K562 (cell line): ENCODE data around the gene ORM1. TPM values are rescaled to one million over a fixed set of nuclear protein-coding genes. Genes with fewer than 3 reads are reported as not detected.
A peak's percentile ranks its signal among the peaks of the same experiment; 100 is the strongest.

Experiments used
- EP300 ChIP-seq: IDR thresholded peaks from 2 replicates; pipeline ENCODE4 v1.6.1; 2012; ENCODE audit warnings: low read length, improper control_type of control experiment
- GATAD2A ChIP-seq: fragments of 450-650 bp; IDR thresholded peaks from 2 replicates; pipeline ENCODE4 v1.6.1; 2017
- GTF3C2 ChIP-seq: IDR thresholded peaks from 3 replicates; pipeline ENCODE4 v1.6.1; 2011; ENCODE audit warnings: borderline replicate concordance, mild to moderate bottlenecking, moderate library complexity; ENCODE audit not compliant: insufficient read length; ENCODE audit errors: extremely low read depth
- HMG20B ChIP-seq: fragments of 250-450 bp; sonication (Bioruptor Pico); IDR thresholded peaks from 2 replicates; pipeline ENCODE4 v1.5.0; 2021; ENCODE audit warnings: mild to moderate bottlenecking
- JUN ChIP-seq, 2 experiments: sonication (generic) in 1 of 2; formaldehyde crosslinking in 1 of 2; IDR thresholded peaks; 2 replicates each; pipeline versions ENCODE4 v1.6.1 to v1.8.0; 2012 to 2022; ENCODE audit warnings: borderline replicate concordance in 2 of 2, mild to moderate bottlenecking in 2 of 2, improper control_type of control experiment in 1 of 2, low read depth in 1 of 2, low read length in 1 of 2, missing genetic modification reagents in 1 of 2
- NCOA4 ChIP-seq: fragments of 450-650 bp; IDR thresholded peaks from 2 replicates; pipeline ENCODE4 v1.6.1; 2018; ENCODE audit warnings: mild to moderate bottlenecking; ENCODE audit not compliant: partially characterized antibody
- RBM15 ChIP-seq: fragments of 200-400 bp; formaldehyde crosslinking; IDR thresholded peaks from 2 replicates; pipeline ENCODE4 v1.6.1; 2018; ENCODE audit warnings: mild to moderate bottlenecking, low read length, moderate library complexity; ENCODE audit not compliant: insufficient read depth
- SMARCA5 ChIP-seq: fragments of 450-650 bp; IDR thresholded peaks from 2 replicates; pipeline ENCODE4 v1.6.1; 2016
- SNIP1 ChIP-seq: fragments of 450-650 bp; IDR thresholded peaks from 2 replicates; pipeline ENCODE4 v1.7.1; 2017; ENCODE audit warnings: low read depth, mild to moderate bottlenecking
- SP2 ChIP-seq: IDR thresholded peaks from 2 replicates; pipeline ENCODE4 v1.6.1; 2011; ENCODE audit warnings: mild to moderate bottlenecking, low read depth, low read length, moderate library complexity; ENCODE audit not compliant: poor library complexity, severe bottlenecking; ENCODE audit errors: extremely low read depth
- SRSF7 ChIP-seq: fragments of 200-400 bp; formaldehyde crosslinking; optimal IDR thresholded peaks from 2 replicates; pipeline ENCODE3; 2017; ENCODE audit warnings: mild to moderate bottlenecking, low read depth, low read length
- ZNF174 ChIP-seq: fragments of 250-450 bp; sonication (Bioruptor Pico); IDR thresholded peaks from 2 replicates; pipeline ENCODE4 v1.4.0; 2020; ENCODE audit warnings: mild to moderate bottlenecking
- ZNF212 ChIP-seq: fragments of 450-650 bp; formaldehyde crosslinking; IDR thresholded peaks from 2 replicates; pipeline ENCODE4 v1.4.0; 2020; ENCODE audit warnings: mild to moderate bottlenecking
- polyA plus RNA-seq, 8 experiments: library from polyadenylated mRNA; depleted of rRNA in 4 of 8; stranded (reverse) in 5 of 8; unstranded in 3 of 8; fragments of >200 nt; fragmentation: Nextera tagmentation in 2 of 8; fragmentation: Illumina TruSeq in 1 of 8; extraction: Ambion mirVana in 2 of 8; extraction: Trizol in 1 of 8; gene quantifications; 2 replicates each; pipeline versions ENCODE4 v1.2.1 to v1.2.3, GENCODE V29; 2011 to 2014; ENCODE audit warnings: inconsistent platforms in 1 of 8, missing spikeins in 1 of 8
- total RNA-seq, 7 experiments: library from RNA; depleted of rRNA in 6 of 7; stranded (reverse); fragments of >200 nt in 6 of 7; fragmentation: Illumina TruSeq in 2 of 7; extraction: Trizol in 2 of 7; gene quantifications; 2 replicates each; pipeline versions ENCODE4 v1.2.1 to v1.2.3, GENCODE V29; 2011 to 2021; ENCODE audit warnings: low replicate concordance in 1 of 7

Gene ORM1
- total and polyA plus RNA-seq, 9 of the 15 experiments (the other 6 are each of a cell fraction or from before 2014, with no cell fraction given), result 2.9 TPM; not detected in 8

- TF ChIP-seq GTF3C2 (peak; percentile 14), ZNF174 (CRISPR knock-in tag) (no peak), ZNF212 (no peak), JUN (IDR thresholded peaks at IDR 0.05; ENCODE audit: borderline replicate concordance, low read depth, low read length) (no peak), JUN (CRISPR knock-in tag; IDR thresholded peaks at IDR 0.05; ENCODE audit: borderline replicate concordance) (no peak), SRSF7 (no peak), EP300 (no peak), SP2 (no peak), NCOA4 (no peak), SNIP1 (no peak), RBM15 (no peak), GATAD2A (no peak), SMARCA5 (no peak), HMG20B (CRISPR knock-in tag) (no peak)
These were observed 27.0 kb downstream of the ORM1 start (continued) for GRCh38 chr9:114349713-114350480.
